Cerebellar nuclear complex (tissue), 1 donor: ENCODE measurements around the gene DOCK8.

ENCODE experiments used
- DNase-seq, 2 experiments: peaks; one replicate each; lab custom pipeline; 2025; lab: John Stamatoyannopoulos, UW

The DOCK8 gene

GRCh38 chr9:419571-420171 is 205.0 kb downstream of the DOCK8 start:
- DNase-seq = no peak

- no peak for DNase-seq
Measured at GRCh38 chr9:421896-422295, 207.2 kb downstream of the DOCK8 start.

GRCh38 chr9:426264-426663 is 211.6 kb downstream of the DOCK8 start:
- no peak for DNase-seq

GRCh38 chr9:426976-427375 is 212.3 kb downstream of the DOCK8 start:
- no peak for DNase-seq

- no peak for DNase-seq
Measured at GRCh38 chr9:431701-432100, 217.0 kb downstream of the DOCK8 start.

- no peak for DNase-seq
Measured at GRCh38 chr9:436482-436881, 221.8 kb downstream of the DOCK8 start.

GRCh38 chr9:437066-437465 is 222.4 kb downstream of the DOCK8 start:
- DNase-seq = no peak

GRCh38 chr9:437574-438001 is 222.9 kb downstream of the DOCK8 start:
- no peak for DNase-seq

GRCh38 chr9:438066-438465 is 223.4 kb downstream of the DOCK8 start:
- DNase-seq = no peak

- no peak for DNase-seq
Measured at GRCh38 chr9:438961-439768, 224.5 kb downstream of the DOCK8 start.

GRCh38 chr9:441126-441525 is 226.5 kb downstream of the DOCK8 start:
- DNase-seq = no peak

GRCh38 chr9:444528-444927 is 229.9 kb downstream of the DOCK8 start:
- no peak for DNase-seq

- no peak for DNase-seq
Measured at GRCh38 chr9:445033-445432, 230.4 kb downstream of the DOCK8 start.

GRCh38 chr9:446074-446699 is 231.5 kb downstream of the DOCK8 start:
- DNase-seq = no peak

- DNase-seq = no peak
Measured at GRCh38 chr9:447230-448025, 232.8 kb downstream of the DOCK8 start.

GRCh38 chr9:450057-450456 is 235.4 kb downstream of the DOCK8 start:
- no peak for DNase-seq

- DNase-seq = no peak
Measured at GRCh38 chr9:450561-450960, 235.9 kb downstream of the DOCK8 start.

- DNase-seq = no peak
Measured at GRCh38 chr9:453832-454231, 239.2 kb downstream of the DOCK8 start.

- no peak for DNase-seq
Measured at GRCh38 chr9:456365-456764, 241.7 kb downstream of the DOCK8 start.

GRCh38 chr9:458590-458989 is 243.9 kb downstream of the DOCK8 start:
- DNase-seq = no peak

GRCh38 chr9:459491-460444 is 245.1 kb downstream of the DOCK8 start:
- no peak for DNase-seq
